SU-DHL-6 (cell line): ENCODE results near the gene CLEC16A.

Experiments
- H2AFZ ChIP-seq: fragments of 200-600 bp; sonication (generic); 2 replicates; pipeline ENCODE4 v1.6.1; 2014; ENCODE audit warnings: low read depth, mild to moderate bottlenecking, moderate library complexity, mixed read lengths, antibody characterized with exemption, low read length; ENCODE audit not compliant: severe bottlenecking
- H3F3A ChIP-seq: fragments of 200-600 bp; shearing (Covaris generic); 2 replicates; pipeline ENCODE4 v1.6.0; 2016; ENCODE audit warnings: antibody characterized with exemption, mild to moderate bottlenecking; ENCODE audit not compliant: insufficient read depth
- H3K27ac ChIP-seq: fragments of 200-600 bp; sonication (generic); 2 replicates; pipeline ENCODE4 v1.5.1; 2016; ENCODE audit warnings: low read depth, mild to moderate bottlenecking, low read length, moderate library complexity, mixed read lengths
- H3K27me3 ChIP-seq: fragments of 200-600 bp; sonication (generic), shearing (Covaris generic); 2 replicates; pipeline ENCODE4 v1.6.0; 2014; ENCODE audit warnings: mild to moderate bottlenecking, low read length
- H3K36me3 ChIP-seq: fragments of 200-600 bp; sonication (generic); 2 replicates; pipeline ENCODE4 v1.6.1; 2014; ENCODE audit warnings: mild to moderate bottlenecking, low read length, mixed read lengths
- H3K4me2 ChIP-seq: fragments of 300-600, 200-600 bp; shearing (Covaris generic), sonication (generic); 2 replicates; pipeline ENCODE4 v1.6.0; 2014; ENCODE audit warnings: low read length, low read depth, mild to moderate bottlenecking; ENCODE audit not compliant: poor library complexity, severe bottlenecking
- H3K4me3 ChIP-seq: fragments of 200-600 bp; sonication (generic); 2 replicates; pipeline ENCODE4 v1.5.1; 2014; ENCODE audit warnings: antibody characterized with exemption, low read length, mild to moderate bottlenecking, mixed read lengths; ENCODE audit not compliant: insufficient read depth, poor library complexity, severe bottlenecking
- H3K79me2 ChIP-seq: fragments of 200-600 bp; sonication (generic); 2 replicates; pipeline ENCODE4 v1.6.1; 2014; ENCODE audit warnings: mild to moderate bottlenecking, low read length, moderate library complexity; ENCODE audit not compliant: insufficient read depth
- H3K9ac ChIP-seq: fragments of 200-600 bp; sonication (generic); 2 replicates; pipeline ENCODE4 v1.7.0; 2014; ENCODE audit warnings: mild to moderate bottlenecking, low read length
- H3K9me2 ChIP-seq: fragments of 200-600 bp; sonication (generic); replicated peaks from 2 replicates; pipeline ENCODE4 v1.6.1; 2014; ENCODE audit warnings: low read length; ENCODE audit not compliant: insufficient read depth
- H3K9me3 ChIP-seq: fragments of 200-600 bp; sonication (generic); 2 replicates; pipeline ENCODE4 v1.6.1; 2014; ENCODE audit warnings: low read length, mixed read lengths; ENCODE audit not compliant: insufficient read depth
- H4K20me1 ChIP-seq: fragments of 200-600 bp; sonication (generic); 2 replicates; pipeline ENCODE4 v1.6.1; 2014; ENCODE audit warnings: low read depth, mild to moderate bottlenecking, antibody characterized with exemption, low read length, moderate library complexity, mixed read lengths
- CTCF ChIP-seq: fragments of 200-600 bp; sonication (generic); IDR thresholded peaks from one replicate; pipeline ENCODE4 v1.5.1; 2017; ENCODE audit warnings: antibody characterized with exemption, mild to moderate bottlenecking, low read length, moderate library complexity; ENCODE audit not compliant: insufficient read depth, poor library complexity, severe bottlenecking
- EZH2phosphoT487 ChIP-seq: fragments of 200-600 bp; sonication (generic), shearing (Covaris generic); conservative IDR thresholded peaks from 2 replicates; pipeline ENCODE4 v1.6.1; 2018; ENCODE audit warnings: mild to moderate bottlenecking, antibody characterized with exemption, low read length, moderate library complexity, mixed read lengths

Gene CLEC16A

GRCh38 chr16:11105038-11105903 lies 160.9 kb downstream of the CLEC16A start:
- TF ChIP-seq CTCF (no peak), EZH2phosphoT487 (no peak)
- Histone ChIP-seq H3F3A (no peaks in the 10 kb centered on the region), H3K27me3 (no peaks in the 10 kb centered on the region), H3K4me2 (peak overlapping the region; percentile 3), H3K27ac (no peak overlapping the region), H3K9me3 (no peaks in the 10 kb centered on the region), H3K4me3 (no peak overlapping the region), H4K20me1 (no peaks in the 10 kb centered on the region), H2AFZ (no peak overlapping the region), H3K79me2 (no peaks in the 10 kb centered on the region), H3K9ac (no peak overlapping the region), H3K9me2 (no peaks in the 10 kb centered on the region), H3K36me3 (no peaks in the 10 kb centered on the region)

- no peak overlapping the region for H3K9ac ChIP-seq
- no peak overlapping the region for H3K4me2 ChIP-seq
- TF ChIP-seq CTCF (no peak), EZH2phosphoT487 (no peak)
- H3F3A ChIP-seq = no peaks in the 10 kb centered on the region
- H3K27ac ChIP-seq = no peak overlapping the region
- no peaks in the 10 kb centered on the region for H3K36me3 ChIP-seq
- H3K79me2 ChIP-seq = no peaks in the 10 kb centered on the region
- no peak overlapping the region for H2AFZ ChIP-seq
- H3K4me3 ChIP-seq = no peak overlapping the region
- H3K27me3 ChIP-seq = no peaks in the 10 kb centered on the region
- H3K9me3 ChIP-seq = no peaks in the 10 kb centered on the region
- no peaks in the 10 kb centered on the region for H3K9me2 ChIP-seq
- H4K20me1 ChIP-seq = no peaks in the 10 kb centered on the region
Measured at GRCh38 chr16:11106726-11107125, 162.4 kb downstream of the CLEC16A start.

GRCh38 chr16:11107780-11108465 lies 163.6 kb downstream of the CLEC16A start:
- Histone ChIP-seq H2AFZ (no peak overlapping the region), H3K4me3 (no peak overlapping the region), H3K4me2 (no peak overlapping the region), H4K20me1 (no peaks in the 10 kb centered on the region), H3K79me2 (no peaks in the 10 kb centered on the region), H3K27ac (no peak overlapping the region), H3K27me3 (no peaks in the 10 kb centered on the region), H3K9me2 (no peaks in the 10 kb centered on the region), H3K9me3 (no peaks in the 10 kb centered on the region), H3K9ac (no peak overlapping the region), H3F3A (no peaks in the 10 kb centered on the region), H3K36me3 (no peaks in the 10 kb centered on the region)
- TF ChIP-seq EZH2phosphoT487 (no peak), CTCF (no peak)
